ENCODE data around the gene PRAME. TPM values are rescaled to one million over a fixed set of nuclear protein-coding genes. Genes with fewer than 3 reads are reported as not detected.

Gene PRAME
- total and polyA plus RNA-seq, 2 of the 13 experiments (the other 11 are each of a cell fraction or from before 2014, with no cell fraction given): 0.11 to 0.83 TPM

DNA sequence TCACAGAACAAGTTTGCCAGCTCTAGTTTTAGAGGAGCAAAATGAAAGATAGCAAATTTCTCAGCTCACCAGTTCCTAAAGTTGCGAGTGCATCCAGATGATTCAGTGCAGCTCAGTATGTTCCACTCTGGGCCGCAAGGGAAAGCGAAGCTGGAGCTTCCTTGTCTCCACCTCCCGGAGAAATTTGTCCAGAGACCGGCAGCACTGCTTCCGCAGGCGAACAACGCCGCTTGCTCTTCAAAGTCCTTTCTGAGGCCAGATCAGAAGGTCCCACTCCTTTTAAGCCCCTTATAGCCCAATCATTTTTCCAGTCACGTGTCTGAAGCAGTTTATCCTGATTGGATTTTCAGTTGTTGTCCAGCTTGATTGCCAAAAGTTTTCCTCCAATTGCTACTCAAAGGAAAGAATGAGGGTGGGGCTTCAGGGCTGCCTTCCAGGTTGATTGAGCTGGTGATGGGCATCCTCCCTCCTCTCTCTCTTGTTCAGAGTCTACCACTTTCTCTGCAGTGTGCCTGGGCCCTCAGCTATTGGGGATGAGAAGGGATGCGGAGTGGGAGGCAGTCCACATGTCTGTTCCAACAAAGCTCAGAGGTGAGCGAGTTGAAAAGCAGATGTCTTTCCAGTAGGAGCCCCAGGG lies 38.9 kb downstream of the PRAME start, which contains the start of gene ZNF280A (continued):
- TF ChIP-seq, protein P1, sequence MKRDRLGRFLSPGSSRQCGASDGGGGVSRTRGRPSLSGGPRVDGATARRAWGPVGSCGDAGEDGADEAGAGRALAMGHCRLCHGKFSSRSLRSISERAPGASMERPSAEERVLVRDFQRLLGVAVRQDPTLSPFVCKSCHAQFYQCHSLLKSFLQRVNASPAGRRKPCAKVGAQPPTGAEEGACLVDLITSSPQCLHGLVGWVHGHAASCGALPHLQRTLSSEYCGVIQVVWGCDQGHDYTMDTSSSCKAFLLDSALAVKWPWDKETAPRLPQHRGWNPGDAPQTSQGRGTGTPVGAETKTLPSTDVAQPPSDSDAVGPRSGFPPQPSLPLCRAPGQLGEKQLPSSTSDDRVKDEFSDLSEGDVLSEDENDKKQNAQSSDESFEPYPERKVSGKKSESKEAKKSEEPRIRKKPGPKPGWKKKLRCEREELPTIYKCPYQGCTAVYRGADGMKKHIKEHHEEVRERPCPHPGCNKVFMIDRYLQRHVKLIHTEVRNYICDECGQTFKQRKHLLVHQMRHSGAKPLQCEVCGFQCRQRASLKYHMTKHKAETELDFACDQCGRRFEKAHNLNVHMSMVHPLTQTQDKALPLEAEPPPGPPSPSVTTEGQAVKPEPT (CRISPR knock-in tag; IDR thresholded peaks at IDR 0.05; ENCODE audit: low read depth): no peak
- TF ChIP-seq ZNF501 (CRISPR knock-in tag; IDR thresholded peaks at IDR 0.05) (no peak), ZNF788 (CRISPR knock-in tag; IDR thresholded peaks at IDR 0.05; ENCODE audit: borderline replicate concordance) (peak; percentile 41; the same call in 1 of the 2 replicates), ZNF644 (CRISPR knock-in tag; IDR thresholded peaks at IDR 0.05; ENCODE audit: low read depth) (no peak), TBL1XR1 (IDR thresholded peaks at IDR 0.05; ENCODE audit: borderline replicate concordance, low read length, partially characterized antibody) (no peak), FOXC1 (CRISPR knock-in tag; IDR thresholded peaks at IDR 0.05; ENCODE audit: borderline replicate concordance) (0 out of 2 replicates have a peak, but pooled peaks have one; percentile 35), ZNF773 (CRISPR knock-in tag; IDR thresholded peaks at IDR 0.05; ENCODE audit: borderline replicate concordance) (no peak), DMAP1 (CRISPR knock-in tag; IDR thresholded peaks at IDR 0.05) (no peak), ZNF138 (CRISPR knock-in tag; IDR thresholded peaks at IDR 0.05; ENCODE audit: low read depth) (no peak), GATA4 (IDR thresholded peaks at IDR 0.05; ENCODE audit: borderline replicate concordance, low read depth) (no peak)
- TF ChIP-seq, protein P2, sequence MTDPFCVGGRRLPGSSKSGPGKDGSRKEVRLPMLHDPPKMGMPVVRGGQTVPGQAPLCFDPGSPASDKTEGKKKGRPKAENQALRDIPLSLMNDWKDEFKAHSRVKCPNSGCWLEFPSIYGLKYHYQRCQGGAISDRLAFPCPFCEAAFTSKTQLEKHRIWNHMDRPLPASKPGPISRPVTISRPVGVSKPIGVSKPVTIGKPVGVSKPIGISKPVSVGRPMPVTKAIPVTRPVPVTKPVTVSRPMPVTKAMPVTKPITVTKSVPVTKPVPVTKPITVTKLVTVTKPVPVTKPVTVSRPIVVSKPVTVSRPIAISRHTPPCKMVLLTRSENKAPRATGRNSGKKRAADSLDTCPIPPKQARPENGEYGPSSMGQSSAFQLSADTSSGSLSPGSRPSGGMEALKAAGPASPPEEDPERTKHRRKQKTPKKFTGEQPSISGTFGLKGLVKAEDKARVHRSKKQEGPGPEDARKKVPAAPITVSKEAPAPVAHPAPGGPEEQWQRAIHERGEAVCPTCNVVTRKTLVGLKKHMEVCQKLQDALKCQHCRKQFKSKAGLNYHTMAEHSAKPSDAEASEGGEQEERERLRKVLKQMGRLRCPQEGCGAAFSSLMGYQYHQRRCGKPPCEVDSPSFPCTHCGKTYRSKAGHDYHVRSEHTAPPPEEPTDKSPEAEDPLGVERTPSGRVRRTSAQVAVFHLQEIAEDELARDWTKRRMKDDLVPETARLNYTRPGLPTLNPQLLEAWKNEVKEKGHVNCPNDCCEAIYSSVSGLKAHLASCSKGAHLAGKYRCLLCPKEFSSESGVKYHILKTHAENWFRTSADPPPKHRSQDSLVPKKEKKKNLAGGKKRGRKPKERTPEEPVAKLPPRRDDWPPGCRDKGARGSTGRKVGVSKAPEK (CRISPR knock-in tag; IDR thresholded peaks at IDR 0.05; ENCODE audit: borderline replicate concordance): no peak
- TF ChIP-seq, protein P3, sequence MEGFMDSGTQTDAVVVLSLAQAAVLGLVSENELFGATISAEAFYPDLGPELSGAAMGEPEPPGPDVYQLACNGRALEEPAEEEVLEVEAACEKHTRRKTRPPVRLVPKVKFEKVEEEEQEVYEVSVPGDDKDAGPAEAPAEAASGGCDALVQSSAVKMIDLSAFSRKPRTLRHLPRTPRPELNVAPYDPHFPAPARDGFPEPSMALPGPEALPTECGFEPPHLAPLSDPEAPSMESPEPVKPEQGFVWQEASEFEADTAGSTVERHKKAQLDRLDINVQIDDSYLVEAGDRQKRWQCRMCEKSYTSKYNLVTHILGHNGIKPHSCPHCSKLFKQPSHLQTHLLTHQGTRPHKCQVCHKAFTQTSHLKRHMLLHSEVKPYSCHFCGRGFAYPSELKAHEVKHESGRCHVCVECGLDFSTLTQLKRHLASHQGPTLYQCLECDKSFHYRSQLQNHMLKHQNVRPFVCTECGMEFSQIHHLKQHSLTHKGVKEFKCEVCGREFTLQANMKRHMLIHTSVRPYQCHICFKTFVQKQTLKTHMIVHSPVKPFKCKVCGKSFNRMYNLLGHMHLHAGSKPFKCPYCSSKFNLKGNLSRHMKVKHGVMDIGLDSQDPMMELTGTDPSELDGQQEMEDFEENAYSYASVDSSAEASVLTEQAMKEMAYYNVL (CRISPR knock-in tag; IDR thresholded peaks at IDR 0.05; ENCODE audit: borderline replicate concordance): no peak

Data from HepG2 (cell line).